AG04449 (cell line): Measurements from ENCODE around the gene PCBP3.

ENCODE experiments used
- CTCF ChIA-PET: fragments of 350-600 bp; formaldehyde crosslinking; extraction: SDS; loops from one replicate; lab custom pipeline; 2021; ENCODE audit warnings: antibody characterized with exemption; lab: Yijun Ruan, JAX
- POLR2A ChIA-PET: fragments of 400-600, 350-600 bp; formaldehyde crosslinking; extraction: SDS; loops from one replicate; lab custom pipeline; 2020; ENCODE audit warnings: antibody characterized with exemption, inconsistent platforms; lab: Yijun Ruan, JAX
- DNase-seq: peaks from one replicate; pipeline ENCODE4 v3.0.0-alpha.2; 2010; ENCODE audit warnings: low read depth, low spot score
- H3K4me3 ChIP-seq: 2 replicates; pipeline ENCODE4 v1.5.1; 2011; ENCODE audit warnings: low read depth, mild to moderate bottlenecking, control low read depth, low read length
- CTCF ChIP-seq: IDR thresholded peaks from one replicate; pipeline ENCODE4 v1.5.1; 2011; ENCODE audit warnings: mild to moderate bottlenecking, moderate library complexity, low read length, control low read depth, inconsistent platforms; ENCODE audit not compliant: insufficient read depth; ENCODE audit errors: missing control alignments

Gene PCBP3

DNA sequence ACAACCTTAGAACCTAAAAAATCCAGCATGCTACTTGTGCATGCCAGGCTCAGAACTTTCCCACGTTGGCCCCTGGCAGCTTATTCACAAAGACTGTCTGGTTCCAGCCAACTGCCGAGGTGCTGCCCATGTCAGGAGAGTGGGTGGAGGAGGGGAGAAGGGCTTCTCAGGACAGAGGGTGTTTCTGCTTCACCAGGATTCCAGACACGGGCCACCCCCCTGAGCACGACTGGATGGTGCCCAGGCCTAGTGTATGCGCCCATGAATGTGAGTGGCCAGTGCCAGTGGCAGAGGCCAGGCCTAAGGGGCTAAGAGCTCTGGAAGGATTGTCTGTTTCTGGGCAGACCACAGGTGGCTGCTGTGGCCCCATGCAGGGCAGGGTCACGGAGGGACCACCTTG lies 189.9 kb downstream of the PCBP3 start:
- no peak overlapping the region for H3K4me3 ChIP-seq
- TF ChIP-seq CTCF: no peak
- no peak for DNase-seq
- ChIA-PET CTCF (interaction anchor here (1.2 to 9.4 kb wide), 4 partner anchors 9 to 90 kb away, joined by 5 to 79 read pairs (median 6); no protein-coding TSS in a partner anchor), POLR2A (no interaction called here)

DNA sequence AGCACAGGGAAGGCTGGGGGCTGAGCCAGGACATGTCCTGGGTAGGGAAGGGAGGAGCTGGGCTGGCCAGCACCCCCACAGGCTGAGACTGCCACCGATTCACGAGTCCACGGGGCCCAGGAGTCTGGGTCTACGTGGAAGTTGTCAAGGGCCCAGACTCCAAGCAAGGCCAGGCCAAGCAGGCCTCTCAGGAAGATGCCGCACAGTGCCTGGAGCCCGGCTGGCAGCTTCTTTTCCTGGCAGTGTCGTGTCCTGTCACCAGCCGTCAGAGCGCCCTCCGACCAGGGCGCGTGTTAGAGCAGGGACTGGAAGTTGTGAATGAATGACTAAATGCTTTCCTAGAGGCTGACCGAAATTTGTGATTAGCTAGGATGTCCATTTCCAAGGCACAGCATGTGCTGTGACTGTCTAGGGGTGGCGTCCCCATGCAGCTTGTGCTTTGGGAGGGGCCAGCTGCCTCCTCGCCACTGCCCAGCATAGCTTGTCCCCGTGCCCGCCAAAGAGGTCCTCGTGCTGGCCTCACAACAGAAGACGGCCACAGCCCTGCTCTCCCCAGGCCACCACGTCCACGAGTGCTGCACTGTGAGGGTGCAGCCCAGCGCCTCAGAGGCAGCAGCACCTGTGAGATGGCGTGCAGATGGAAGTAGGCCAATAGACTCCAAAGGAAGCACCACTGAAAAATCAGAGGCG lies 190.6 kb downstream of the PCBP3 start:
- CTCF ChIA-PET: interaction anchor here (1.2 to 9.4 kb wide), 4 partner anchors 8 to 89 kb away, joined by 5 to 79 read pairs (median 6); no protein-coding TSS in a partner anchor
- TF ChIP-seq CTCF: no peak
- H3K4me3 ChIP-seq: no peak overlapping the region
- POLR2A ChIA-PET: no interaction called here
- DNase-seq: no peak

- ChIA-PET CTCF (interaction anchor here (1.5 to 9.4 kb wide), 2 partner anchors 14 to 279 kb away, joined by 4 to 79 read pairs; no protein-coding TSS in a partner anchor), POLR2A (no interaction called here)
- H3K4me3 ChIP-seq: no peak overlapping the region
- no peak for DNase-seq
- TF ChIP-seq CTCF: no peak
Observed at GRCh38 chr21:45834821-45835293, 191.3 kb downstream of the PCBP3 start.

- CTCF ChIA-PET: interaction anchor here (1.5 to 9.4 kb wide), 3 partner anchors 11 to 280 kb away, joined by 4 to 79 read pairs (median 6); no protein-coding TSS in a partner anchor
Observed at GRCh38 chr21:45835301-45836267, 192.1 kb downstream of the PCBP3 start.

DNA sequence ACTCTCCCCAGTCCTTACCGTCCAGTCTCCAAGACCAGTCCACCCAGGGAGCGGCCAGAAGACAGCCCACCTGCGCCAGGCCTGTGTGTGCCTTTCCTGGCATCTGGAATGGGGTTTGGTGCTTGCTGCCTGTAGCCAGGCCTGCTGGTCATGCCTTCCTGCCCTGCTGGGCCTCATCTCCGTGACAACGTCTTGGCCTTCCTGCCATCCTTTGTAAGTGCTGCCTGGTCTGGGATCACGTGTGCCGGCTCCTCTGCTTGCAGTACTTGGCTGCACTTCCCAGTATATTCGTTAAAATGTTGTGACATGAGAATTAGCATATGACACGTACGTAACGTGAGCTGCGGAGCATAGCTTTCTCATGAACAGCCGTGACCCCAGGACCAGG lies 192.7 kb downstream of the PCBP3 start:
- no peak for TF ChIP-seq CTCF
- CTCF ChIA-PET: interaction anchor here (1.3 to 9.4 kb wide), 4 partner anchors 10 to 280 kb away, joined by 4 to 79 read pairs (median 5); no protein-coding TSS in a partner anchor

More at GRCh38 chr21:45835301-45836267, 192.1 kb downstream of the PCBP3 start:
- DNase-seq: no peak
- POLR2A ChIA-PET: no interaction called here
- H3K4me3 ChIP-seq: no peak overlapping the region
- no peak for TF ChIP-seq CTCF

More for the DNA sequence above, 192.7 kb downstream of the PCBP3 start:
- no peak for DNase-seq
- POLR2A ChIA-PET: no interaction called here
- H3K4me3 ChIP-seq: no peak overlapping the region
